Coronary artery (tissue), 2 donors: ENCODE measurements around the gene ZDHHC24.

Source experiments
- DNase-seq: peaks from one replicate; pipeline ENCODE4 v3.0.0-alpha.2; 2017; ENCODE audit warnings: low spot score
- H3K27ac ChIP-seq, 2 donors: fragments of 200-600 bp; sonication (generic); one replicate each; pipeline ENCODE4 v1.5.1; 2016 to 2019
- H3K4me3 ChIP-seq: fragments of 200-600 bp; sonication (generic); 2 replicates; pipeline ENCODE4 v1.5.1; 2016; ENCODE audit warnings: mild to moderate bottlenecking, moderate library complexity
- TF ChIP-seq, protein P1 (sequence below): fragments of 200-600 bp; sonication (generic); IDR thresholded peaks from one replicate; pipeline ENCODE4 v1.5.1; 2019; ENCODE audit warnings: antibody characterized with exemption

ZDHHC24 gene

DNA sequence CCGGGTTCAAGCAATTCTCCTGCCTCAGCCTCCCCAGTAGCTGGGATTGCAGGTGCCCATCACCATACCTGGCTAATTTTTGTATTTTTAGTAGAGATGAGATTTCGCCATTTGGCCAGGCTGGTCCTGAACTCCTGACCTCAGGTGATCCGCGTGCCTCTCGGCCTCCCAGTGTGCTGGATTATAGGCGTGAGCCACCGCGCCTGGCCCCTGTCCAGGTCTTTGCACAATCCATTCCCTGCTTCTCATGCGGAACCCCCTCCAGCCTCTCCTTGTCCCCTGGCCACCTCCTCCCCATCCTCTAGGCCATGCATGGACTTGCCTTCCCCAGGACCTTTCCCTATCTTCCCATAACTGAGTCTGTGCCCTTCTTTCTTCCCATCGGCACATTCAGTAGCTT lies 56.9 kb downstream of the ZDHHC24 start:
- no peak for DNase-seq
- TF ChIP-seq, protein P1, sequence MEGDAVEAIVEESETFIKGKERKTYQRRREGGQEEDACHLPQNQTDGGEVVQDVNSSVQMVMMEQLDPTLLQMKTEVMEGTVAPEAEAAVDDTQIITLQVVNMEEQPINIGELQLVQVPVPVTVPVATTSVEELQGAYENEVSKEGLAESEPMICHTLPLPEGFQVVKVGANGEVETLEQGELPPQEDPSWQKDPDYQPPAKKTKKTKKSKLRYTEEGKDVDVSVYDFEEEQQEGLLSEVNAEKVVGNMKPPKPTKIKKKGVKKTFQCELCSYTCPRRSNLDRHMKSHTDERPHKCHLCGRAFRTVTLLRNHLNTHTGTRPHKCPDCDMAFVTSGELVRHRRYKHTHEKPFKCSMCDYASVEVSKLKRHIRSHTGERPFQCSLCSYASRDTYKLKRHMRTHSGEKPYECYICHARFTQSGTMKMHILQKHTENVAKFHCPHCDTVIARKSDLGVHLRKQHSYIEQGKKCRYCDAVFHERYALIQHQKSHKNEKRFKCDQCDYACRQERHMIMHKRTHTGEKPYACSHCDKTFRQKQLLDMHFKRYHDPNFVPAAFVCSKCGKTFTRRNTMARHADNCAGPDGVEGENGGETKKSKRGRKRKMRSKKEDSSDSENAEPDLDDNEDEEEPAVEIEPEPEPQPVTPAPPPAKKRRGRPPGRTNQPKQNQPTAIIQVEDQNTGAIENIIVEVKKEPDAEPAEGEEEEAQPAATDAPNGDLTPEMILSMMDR, result no peak
- H3K27ac ChIP-seq, result no peak overlapping the region
- H3K4me3 ChIP-seq, result no peak overlapping the region

DNA sequence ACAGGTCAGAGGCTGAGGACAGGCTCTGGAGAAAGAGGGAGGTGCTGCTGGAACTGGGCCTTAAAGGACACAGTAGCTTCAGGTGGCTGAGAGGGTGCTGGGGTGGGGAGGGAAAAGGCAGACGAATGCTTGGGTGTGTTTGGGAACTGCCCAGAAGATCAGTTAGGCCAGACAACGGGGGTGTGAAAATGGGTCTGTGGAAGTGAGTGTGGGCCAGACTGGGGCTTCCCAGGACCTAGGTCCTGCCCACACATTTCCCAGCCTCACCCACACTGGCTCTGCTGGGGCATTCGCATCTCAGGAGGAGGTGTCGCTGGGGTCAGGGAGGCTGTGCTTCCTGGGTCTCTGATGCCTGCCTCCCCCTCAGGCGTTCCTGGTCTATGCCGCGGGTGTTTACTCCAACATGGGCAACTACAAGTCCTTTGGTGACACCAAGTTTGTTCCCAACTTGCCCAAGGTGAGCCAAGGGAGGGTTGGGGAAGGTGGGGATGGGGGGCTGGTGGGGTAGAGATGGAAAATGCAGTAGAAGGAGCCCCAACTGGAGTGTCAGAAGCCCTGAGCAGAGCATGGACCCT lies 61.0 kb downstream of the ZDHHC24 start:
- TF ChIP-seq, protein P1, result no peak
- DNase-seq, result no peak
- Histone ChIP-seq H3K27ac (no peak overlapping the region), H3K4me3 (no peak overlapping the region)

DNA sequence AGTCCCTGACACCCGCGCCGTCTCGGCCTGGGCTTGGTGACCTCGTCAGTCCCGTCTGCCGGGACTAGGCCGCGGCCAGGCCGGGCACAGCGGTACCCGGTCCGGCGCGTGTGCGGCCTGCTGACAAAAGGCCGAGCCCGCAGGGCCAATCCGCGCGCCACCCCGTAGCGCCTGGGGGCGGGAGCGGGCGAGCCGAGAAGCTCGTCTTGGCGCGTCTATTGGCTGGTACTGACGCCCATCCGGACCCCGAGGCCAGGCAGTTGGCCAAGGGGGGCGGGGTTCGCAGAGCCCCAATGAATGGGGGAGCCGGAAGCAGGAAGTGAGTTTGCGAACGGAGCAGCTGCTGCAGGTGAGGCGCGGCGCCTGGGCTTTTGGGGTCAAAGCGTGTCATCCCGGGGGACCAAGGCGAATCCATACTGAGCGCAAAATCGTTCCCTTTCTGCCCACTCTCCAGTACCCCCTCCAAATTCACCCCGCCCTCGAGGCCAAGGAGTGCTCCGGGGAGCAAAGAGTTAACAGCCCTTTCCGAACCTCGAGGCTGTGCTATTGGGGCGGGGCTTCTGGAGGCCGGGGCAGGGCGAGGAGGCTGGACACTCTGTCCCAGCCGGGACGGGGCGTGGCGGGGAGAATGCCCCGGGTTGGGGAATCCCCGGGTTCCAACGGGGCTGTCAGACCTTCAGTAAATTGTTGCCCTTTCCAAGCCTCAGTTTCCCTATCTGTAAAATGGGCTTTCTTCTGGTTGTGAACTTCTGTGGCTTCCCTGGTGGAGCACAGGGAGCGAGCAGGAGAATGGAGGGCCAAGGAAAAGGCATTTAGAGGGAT lies 65.5 kb downstream of the ZDHHC24 start, which contains the start of gene DPP3:
DPP3 (plus strand) TSS at position 318 of the 822 bp plus-strand sequence. CDS start 1,767 bp downstream, outside the sequence.
- TF ChIP-seq, protein P1, result no peak
- H3K27ac ChIP-seq, result peak within 1 kb of the TSS; percentile 88 to 93
- DNase-seq, result peak; percentile 99
- peak within 1 kb of the TSS; percentile 84 for H3K4me3 ChIP-seq

DNA sequence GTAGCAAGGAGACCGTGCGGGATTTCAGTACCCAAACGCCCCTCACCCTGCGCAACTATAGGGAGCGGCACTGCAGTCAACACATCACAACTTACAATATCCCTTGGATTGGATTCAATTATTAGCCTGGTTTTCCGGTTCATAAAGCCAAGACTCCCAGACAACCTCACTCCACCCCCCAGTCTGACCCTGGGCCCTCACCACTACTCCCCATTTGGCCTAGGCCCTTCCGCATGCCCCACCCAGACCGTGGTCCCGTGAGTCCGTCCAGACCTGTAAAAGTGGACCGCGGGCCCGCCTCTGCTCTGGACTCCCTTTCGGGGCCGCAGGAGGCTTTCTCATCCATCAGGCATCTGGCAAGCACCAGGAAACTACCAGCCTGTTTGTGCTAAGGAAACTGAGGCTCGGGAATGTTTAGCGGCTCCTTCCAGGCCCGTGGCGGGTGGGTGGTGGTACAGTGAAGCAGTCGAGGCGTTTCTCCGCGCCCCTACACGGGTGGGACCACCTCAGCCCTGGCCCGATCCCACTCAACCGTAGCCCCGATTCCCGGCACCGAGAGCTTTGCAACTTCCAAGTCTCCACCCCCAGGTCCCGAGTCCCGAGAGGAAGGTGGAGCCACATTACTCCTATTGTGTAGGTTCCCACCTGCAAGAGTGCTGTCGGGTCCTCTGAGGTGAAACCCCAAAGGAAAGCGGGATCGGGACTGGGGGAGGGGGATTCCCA lies 66.3 kb downstream of the ZDHHC24 start:
- DNase-seq, result peak; percentile 82
- TF ChIP-seq, protein P1, result no peak
- H3K27ac ChIP-seq, result peak overlapping the region; percentile 88 to 93
- H3K4me3 ChIP-seq, result peak overlapping the region; percentile 84

DNA sequence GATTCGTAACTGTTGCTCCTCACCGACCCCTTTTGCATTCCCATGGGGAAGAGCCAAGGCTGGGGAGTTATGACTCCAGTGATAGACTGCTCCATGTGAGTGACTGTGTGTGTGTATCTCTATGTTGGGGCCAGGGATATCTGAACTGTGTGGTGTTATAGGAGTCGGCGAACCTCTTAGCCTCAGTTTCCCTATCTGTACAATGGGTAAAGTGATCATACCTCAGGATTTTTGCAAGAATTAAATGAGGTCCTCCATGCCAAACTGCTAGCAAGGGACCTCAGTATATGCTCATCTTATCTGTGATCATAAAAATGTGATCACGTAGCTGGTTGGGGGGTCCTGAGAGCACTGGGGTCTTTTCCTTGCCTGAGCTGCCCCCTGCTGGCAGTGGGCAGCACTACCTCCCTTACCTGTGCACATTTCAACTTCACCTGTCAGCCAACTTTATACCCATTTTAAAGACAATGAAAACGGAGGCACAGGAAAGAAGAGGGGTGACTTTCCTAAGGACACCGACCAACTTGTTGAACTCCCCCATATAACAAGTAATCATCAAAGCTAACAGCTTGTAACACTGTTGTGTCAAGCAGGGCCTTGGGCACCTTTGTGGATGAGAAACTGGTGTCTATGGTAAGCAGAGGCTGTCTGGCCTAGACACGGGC lies 67.0 kb downstream of the ZDHHC24 start:
- TF ChIP-seq, protein P1, result peak; percentile 49
- H3K27ac ChIP-seq, result peak overlapping the region; percentile 88 to 93
- peak overlapping the region; percentile 84 for H3K4me3 ChIP-seq
- no peak for DNase-seq

DNA sequence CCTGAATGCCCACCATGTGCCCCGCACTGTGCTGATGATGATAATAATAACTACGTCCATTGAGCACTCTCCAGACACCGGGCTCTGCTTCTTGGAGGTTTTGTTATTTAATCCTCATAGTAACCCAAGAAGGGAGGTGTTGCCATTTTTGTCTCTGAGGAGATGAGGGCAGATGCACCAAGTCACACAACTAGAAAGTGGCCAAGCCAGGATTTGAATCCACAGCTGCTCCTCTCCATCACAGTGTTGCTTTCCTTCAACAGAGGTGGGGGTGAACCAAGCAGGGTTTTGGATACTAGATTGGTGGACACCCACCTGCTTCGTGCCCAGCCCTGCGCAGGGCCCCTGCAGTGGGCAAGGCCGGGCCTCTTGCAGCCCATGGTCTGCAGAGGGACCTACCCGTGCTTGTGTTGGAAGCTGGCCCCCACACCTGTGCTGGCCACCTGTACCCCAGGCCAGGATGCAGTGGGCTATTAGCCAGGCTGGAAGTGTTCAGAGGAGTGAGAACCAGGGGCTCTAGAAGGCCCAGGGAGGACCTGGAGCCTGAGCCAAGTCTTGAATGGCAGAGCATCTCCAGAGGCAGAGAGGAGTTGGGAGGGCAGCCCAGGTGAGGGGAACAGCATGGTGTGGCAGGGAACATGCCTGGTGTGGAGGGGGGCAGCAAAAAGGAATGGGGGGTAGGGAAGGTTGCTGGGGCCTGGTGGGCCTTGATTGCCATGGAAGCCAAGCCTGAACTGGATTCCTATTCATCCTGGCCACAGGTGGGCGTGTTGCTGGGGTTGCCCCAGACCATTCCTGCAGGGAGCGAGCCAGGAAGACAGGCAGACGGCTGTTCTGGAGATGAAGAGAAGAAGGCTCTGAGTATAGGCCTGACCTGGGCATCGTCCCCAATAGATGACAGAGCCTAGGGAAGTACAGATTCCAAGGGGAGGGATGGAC lies 68.3 kb downstream of the ZDHHC24 start:
- H3K4me3 ChIP-seq, result no peak overlapping the region
- no peak for DNase-seq

More for the DNA sequence above, 68.3 kb downstream of the ZDHHC24 start:
- TF ChIP-seq, protein P1, result no peak
- no peak overlapping the region for H3K27ac ChIP-seq
